VCaP (cell line): ENCODE results near the gene AP1B1.

Source experiments
- H3K27ac ChIP-seq: fragments of 450-650 bp; 2 replicates; pipeline ENCODE4 v1.5.1; 2017
- CTCF ChIP-seq: fragments of 450-650 bp; conservative IDR thresholded peaks from 2 replicates; pipeline ENCODE4 v1.5.1; 2017; ENCODE audit warnings: mild to moderate bottlenecking, moderate library complexity

AP1B1 gene

GRCh38 chr22:29331658-29332300 lies 56.6 kb downstream of the AP1B1 start:
- peak overlapping the region; percentile 90 for H3K27ac ChIP-seq
- TF ChIP-seq CTCF, result no peak

GRCh38 chr22:29331213-29331612 lies 57.2 kb downstream of the AP1B1 start:
- peak overlapping the region; percentile 90; the same call in 1 of the 2 replicates for H3K27ac ChIP-seq
- no peak for TF ChIP-seq CTCF

GRCh38 chr22:29330753-29331152 lies 57.6 kb downstream of the AP1B1 start:
- TF ChIP-seq CTCF, result no peak
- peak overlapping the region; percentile 90; the same call in 1 of the 2 replicates for H3K27ac ChIP-seq

GRCh38 chr22:29330291-29330690 lies 58.1 kb downstream of the AP1B1 start:
- no peak overlapping the region for H3K27ac ChIP-seq
- no peak for TF ChIP-seq CTCF

GRCh38 chr22:29329581-29329980 lies 58.8 kb downstream of the AP1B1 start:
- no peak for TF ChIP-seq CTCF
- H3K27ac ChIP-seq, result no peak overlapping the region

GRCh38 chr22:29328566-29329500 lies 59.5 kb downstream of the AP1B1 start:
- H3K27ac ChIP-seq, result no peak overlapping the region
- TF ChIP-seq CTCF, result no peak

GRCh38 chr22:29328055-29328454 lies 60.3 kb downstream of the AP1B1 start:
- no peak for TF ChIP-seq CTCF

More at GRCh38 chr22:29328055-29328454, 60.3 kb downstream of the AP1B1 start:
- no peak overlapping the region for H3K27ac ChIP-seq
